PC-3 (cell line): ENCODE data around the gene SNHG17.

Source experiments
- CTCF ChIP-seq: fragments of 300-600 bp; sonication (generic); conservative IDR thresholded peaks from 2 replicates; pipeline ENCODE4 v1.5.1; 2017; ENCODE audit warnings: antibody characterized with exemption, low read depth, mild to moderate bottlenecking, low read length
- EZH2phosphoT487 ChIP-seq: fragments of 300-600 bp; sonication (generic); IDR thresholded peaks from 2 replicates; pipeline ENCODE4 v1.6.1; 2018; ENCODE audit warnings: mild to moderate bottlenecking, antibody characterized with exemption, low read length, borderline replicate concordance

GRCh38 chr20:38433304-38433972 is 1.7 kb downstream of the SNHG17 start:
- no peak for TF ChIP-seq CTCF
- TF ChIP-seq EZH2phosphoT487 = no peak
